B cell (primary cell): ENCODE results near the gene PRKAG2. TPM values are rescaled to one million over a fixed set of nuclear protein-coding genes. Genes with fewer than 3 reads are reported as not detected.

ENCODE experiments used
- ATAC-seq: fragments of 200-7000 bp; cut with Tn5 transposase; one replicate; pipeline ENCODE4 v1.10.0; 2021; ENCODE audit warnings: low read depth, mild to moderate bottlenecking, moderate number of reproducible peaks, moderate library complexity
- CTCF ChIA-PET: fragments of 350-600 bp; sonication (Branson Sonifier 250); formaldehyde crosslinking; loops from one replicate; lab custom pipeline; 2021; ENCODE audit warnings: antibody characterized with exemption, inconsistent platforms; lab: Charles Lee
- POLR2A ChIA-PET: fragments of 350-600 bp; sonication (Branson Sonifier 250); formaldehyde crosslinking; loops from one replicate; lab custom pipeline; 2021; ENCODE audit warnings: antibody characterized with exemption; lab: Charles Lee
- DNase-seq: peaks from one replicate; pipeline ENCODE4 v3.0.0; 2013
- H2AFZ ChIP-seq: 2 replicates; pipeline ENCODE4 v1.6.1; 2012; ENCODE audit warnings: mild to moderate bottlenecking, low read depth, low read length; ENCODE audit not compliant: insufficient read depth, poor library complexity, severe bottlenecking
- H3K27ac ChIP-seq, 2 donors: 1 replicate in 1 of 2; 2 replicates in 1 of 2; pipeline ENCODE4 v1.5.1; 2012 to 2013; ENCODE audit warnings: low read length in 2 of 2, mild to moderate bottlenecking in 2 of 2, moderate library complexity in 1 of 2
- H3K27me3 ChIP-seq, 4 experiments: fragments of 200-600 bp in 1 of 4; sonication (generic) in 1 of 4; replicated peaks in 1 of 4; 1 replicate in 2 of 4; 2 replicates in 2 of 4; pipeline versions ENCODE4 v1.6.1 to v1.7.0; 2013 to 2016; ENCODE audit warnings: low read length in 3 of 4, mild to moderate bottlenecking in 2 of 4, mixed read lengths in 1 of 4, moderate library complexity in 1 of 4; ENCODE audit not compliant: insufficient read depth in 4 of 4, control insufficient read depth in 3 of 4; ENCODE audit errors: control extremely low read depth in 1 of 4
- H3K36me3 ChIP-seq, 2 experiments: replicated peaks in 1 of 2; 1 replicate in 1 of 2; 2 replicates in 1 of 2; pipeline versions ENCODE4 v1.6.1 to v1.7.1; 2013; ENCODE audit warnings: low read length in 1 of 2; ENCODE audit not compliant: insufficient read depth in 2 of 2, control insufficient read depth in 1 of 2; ENCODE audit errors: control extremely low read depth in 1 of 2, extremely low read depth in 1 of 2
- H3K4me1 ChIP-seq, 2 donors: fragments of 200-600 bp in 1 of 2; sonication (generic) in 1 of 2; 1 replicate in 1 of 2; 2 replicates in 1 of 2; pipeline versions ENCODE4 v1.5.1 to v1.6.1; 2013 to 2017; ENCODE audit warnings: low read length in 2 of 2; ENCODE audit not compliant: control insufficient read depth in 2 of 2, insufficient read depth in 2 of 2
- H3K4me2 ChIP-seq: replicated peaks from 2 replicates; pipeline ENCODE3; 2012; ENCODE audit warnings: mild to moderate bottlenecking, low read depth, low read length; ENCODE audit not compliant: poor library complexity, severe bottlenecking
- H3K4me3 ChIP-seq, 5 experiments: fragments of 200-600 bp in 1 of 5; sonication (generic) in 1 of 5; 1 replicate in 3 of 5; 2 replicates in 2 of 5; pipeline versions ENCODE4 v1.5.1 to v1.7.0; 2011 to 2016; ENCODE audit warnings: low read length in 4 of 5, mild to moderate bottlenecking in 4 of 5, low read depth in 2 of 5, control low read depth in 1 of 5, moderate library complexity in 1 of 5; ENCODE audit not compliant: insufficient read depth in 1 of 5; ENCODE audit errors: control extremely low read depth in 1 of 5, extremely low read depth in 1 of 5
- H3K79me2 ChIP-seq: fragments of 200-600 bp; sonication (generic); one replicate; pipeline ENCODE4 v1.6.0; 2016; ENCODE audit warnings: low read length; ENCODE audit not compliant: control insufficient read depth, insufficient read depth
- H3K9ac ChIP-seq: fragments of 200-600 bp; sonication (generic); 2 replicates; pipeline ENCODE4 v1.6.1; 2017; ENCODE audit warnings: mild to moderate bottlenecking, low read length, moderate library complexity
- H3K9me3 ChIP-seq, 3 donors: one replicate each; pipeline versions ENCODE4 v1.6.1 to v1.7.1; 2013; ENCODE audit warnings: low read length in 2 of 3; ENCODE audit not compliant: control insufficient read depth in 2 of 3, insufficient read depth in 1 of 3; ENCODE audit errors: control extremely low read depth in 1 of 3
- H4K20me1 ChIP-seq: 2 replicates; pipeline ENCODE4 v1.6.0; 2012; ENCODE audit warnings: mild to moderate bottlenecking, low read length; ENCODE audit not compliant: insufficient read depth, control insufficient read depth, poor library complexity, severe bottlenecking
- H3K27ac Mint-ChIP-seq: one replicate; pipeline ENCODE4 v1.8.0; 2021; ENCODE audit warnings: mixed read lengths
- H3K27me3 Mint-ChIP-seq: one replicate; pipeline ENCODE4 v1.8.0; 2021; ENCODE audit warnings: mixed read lengths
- H3K4me1 Mint-ChIP-seq: one replicate; pipeline ENCODE4 v1.8.0; 2021; ENCODE audit warnings: mixed read lengths
- H3K4me3 Mint-ChIP-seq: one replicate; pipeline ENCODE4 v1.8.0; 2021; ENCODE audit warnings: mixed read lengths
- H3K9me3 Mint-ChIP-seq: one replicate; pipeline ENCODE4 v1.8.0; 2022; ENCODE audit warnings: mixed read lengths; ENCODE audit not compliant: insufficient read depth
- CTCF ChIP-seq: fragments of 200-600 bp; IDR thresholded peaks from one replicate; pipeline ENCODE4 v1.8.0; 2022; ENCODE audit warnings: antibody characterized with exemption, mild to moderate bottlenecking
- EZH2 ChIP-seq: IDR thresholded peaks from 2 replicates; pipeline ENCODE4 v1.6.1; 2012; ENCODE audit warnings: borderline replicate concordance, low read depth, mild to moderate bottlenecking, moderate library complexity, low read length; ENCODE audit not compliant: insufficient read depth, poor library complexity, severe bottlenecking
- WGBS: methylation state at CpG from one replicate; pipeline ENCODE4 v1.1.5; 2013; ENCODE audit warnings: missing lambda C conversion rate; ENCODE audit not compliant: insufficient coverage; 5-methylcytosine and 5-hydroxymethylcytosine counted together
- intact Hi-C: fragments of 100-400 bp; cut with micrococcal nuclease; formaldehyde crosslinking; loops from one replicate; pipeline ENCODE4 v1.10.0; 2022
- polyA plus RNA-seq: library from polyadenylated mRNA; depleted of rRNA; stranded (reverse); fragments of >200 nt; gene quantifications from 2 replicates; pipeline ENCODE4 v1.2.3, GENCODE V29; 2012
- total RNA-seq, 2 donors: library from RNA; stranded (reverse); fragments of 120-200 nt in 1 of 2; gene quantifications; 1 replicate in 1 of 2; 2 replicates in 1 of 2; pipeline versions ENCODE4 v1.2.3 to v1.2.4, GENCODE V29; 2013 to 2022

PRKAG2 gene
- total and polyA plus RNA-seq, 2 donors (not counting 1 experiment from before 2014, with no cell fraction given): 22.1 to 56.3 TPM

- no peaks in the 10 kb centered on the region for H3K9me3 Mint-ChIP-seq
- H3K27me3 Mint-ChIP-seq: peaks cover 37% of the 10 kb centered on the region
- peaks cover 0 to 8% (median 2%) of the 10 kb centered on the region in 4 experiments for H3K27me3 ChIP-seq
- ATAC-seq: no peak
- no peaks in the 10 kb centered on the region for H3K36me3 ChIP-seq
- H3K4me2 ChIP-seq: no peak overlapping the region
- no peak overlapping the region for H3K9ac ChIP-seq
- H3K4me3 Mint-ChIP-seq: no peak overlapping the region
- H3K4me1 Mint-ChIP-seq: no peaks in the 10 kb centered on the region
- no peak overlapping the region for H3K27ac Mint-ChIP-seq
- WGBS: 90% methylated on average over 8 of the region's 8 CpGs
- H3K4me1 ChIP-seq: no peaks in the 10 kb centered on the region
- H2AFZ ChIP-seq: no peak overlapping the region
- POLR2A ChIA-PET: no interaction called here
- no peak overlapping the region for H3K4me3 ChIP-seq
- H3K9me3 ChIP-seq: peaks cover 0 to 7% (median 5%) of the 10 kb centered on the region in 3 donors
- H4K20me1 ChIP-seq: no peaks in the 10 kb centered on the region
- intact Hi-C loops: no loop called here
- CTCF ChIA-PET: interaction anchor here (1.0 kb wide), 1 partner anchor 136 kb away, joined by 4 read pairs; no protein-coding TSS in a partner anchor
- DNase-seq: no peak
- H3K27ac ChIP-seq: no peak overlapping the region
- no peaks in the 10 kb centered on the region for H3K79me2 ChIP-seq
- no peak for TF ChIP-seq CTCF
- TF ChIP-seq EZH2: no peak
These were observed 42.7 kb upstream of the PRKAG2 start for GRCh38 chr7:151919595-151919994.

GRCh38 chr7:151918510-151918843, 41.6 kb upstream of the PRKAG2 start:
- no peak overlapping the region for H3K9ac ChIP-seq
- no peak overlapping the region for H2AFZ ChIP-seq
- H4K20me1 ChIP-seq: no peaks in the 10 kb centered on the region
- DNase-seq: no peak
- no peaks in the 10 kb centered on the region for H3K79me2 ChIP-seq
- no peak overlapping the region for H3K4me3 ChIP-seq
- ChIA-PET POLR2A (no interaction called here), CTCF (interaction anchor here (1.0 kb wide), 1 partner anchor 9 kb away, joined by 3 read pairs; no protein-coding TSS in a partner anchor)
- H3K36me3 ChIP-seq: no peaks in the 10 kb centered on the region
- peaks cover 0 to 5% (median 0%) of the 10 kb centered on the region in 4 experiments for H3K27me3 ChIP-seq
- Mint-ChIP-seq H3K4me3 (no peak overlapping the region), H3K9me3 (peaks cover 5% of the 10 kb centered on the region), H3K4me1 (no peaks in the 10 kb centered on the region), H3K27me3 (peaks cover 34% of the 10 kb centered on the region), H3K27ac (no peak overlapping the region)
- H3K27ac ChIP-seq: no peak overlapping the region
- intact Hi-C loops: no loop called here
- WGBS: 90% methylated on average over 4 of the region's 5 CpGs
- no peak overlapping the region for H3K4me2 ChIP-seq
- TF ChIP-seq CTCF: no peak
- TF ChIP-seq EZH2: no peak
- no peak for ATAC-seq
- H3K4me1 ChIP-seq: no peaks in the 10 kb centered on the region
- H3K9me3 ChIP-seq: peaks cover 0 to 8% (median 7%) of the 10 kb centered on the region in 3 donors
